ENCODE data around the gene TADA3.
A peak's percentile ranks its signal among the peaks of the same experiment; 100 is the strongest.

Gene TADA3

GRCh38 chr3:9749645-9750555 is 42.4 kb downstream of the TADA3 start, which contains the start of gene OGG1:
Gene OGG1, plus strand, starts transcription at chr3:9749952. Its CDS starts 335 bp downstream, at chr3:9750287.
- Mint-ChIP-seq H3K36me3 (ENCODE audit: low read depth) (peaks cover 49% of the 10 kb centered on the region), H3K27me3 (ENCODE audit: low read depth) (no peaks in the 10 kb centered on the region), H3K4me1 (ENCODE audit: low read depth) (peaks cover 32% of the 10 kb centered on the region), H3K27ac (peak within 1 kb of the TSS; percentile 89), H3K4me3 (peak within 1 kb of the TSS; percentile 86), H3K9me3 (no peaks in the 10 kb centered on the region)
- peak; percentile 98 for DNase-seq (ENCODE audit: low spot score)

GRCh38 chr3:9749296-9749644 is 43.0 kb downstream of the TADA3 start:
- Mint-ChIP-seq H3K27ac (peak overlapping the region; percentile 89), H3K36me3 (ENCODE audit: low read depth) (peaks cover 53% of the 10 kb centered on the region), H3K27me3 (ENCODE audit: low read depth) (no peaks in the 10 kb centered on the region), H3K9me3 (no peaks in the 10 kb centered on the region), H3K4me3 (peak overlapping the region; percentile 86), H3K4me1 (ENCODE audit: low read depth) (peaks cover 26% of the 10 kb centered on the region)
- no peak for DNase-seq (ENCODE audit: low spot score)

GRCh38 chr3:9748031-9748430 is 44.2 kb downstream of the TADA3 start:
- no peaks in the 10 kb centered on the region for H3K27me3 Mint-ChIP-seq (ENCODE audit: low read depth)
- H3K36me3 Mint-ChIP-seq (ENCODE audit: low read depth): peaks cover 62% of the 10 kb centered on the region
- no peak overlapping the region for H3K27ac Mint-ChIP-seq
- H3K4me3 Mint-ChIP-seq: peak overlapping the region; percentile 86
- DNase-seq (ENCODE audit: low spot score): no peak
- H3K9me3 Mint-ChIP-seq: no peaks in the 10 kb centered on the region
- peaks cover 23% of the 10 kb centered on the region for H3K4me1 Mint-ChIP-seq (ENCODE audit: low read depth)

GRCh38 chr3:9747267-9747666 is 45.0 kb downstream of the TADA3 start:
- no peak overlapping the region for H3K4me3 Mint-ChIP-seq
- no peaks in the 10 kb centered on the region for H3K27me3 Mint-ChIP-seq (ENCODE audit: low read depth)
- H3K27ac Mint-ChIP-seq: no peak overlapping the region
- H3K9me3 Mint-ChIP-seq: no peaks in the 10 kb centered on the region
- H3K36me3 Mint-ChIP-seq (ENCODE audit: low read depth): peaks cover 62% of the 10 kb centered on the region
- peaks cover 23% of the 10 kb centered on the region for H3K4me1 Mint-ChIP-seq (ENCODE audit: low read depth)
- DNase-seq (ENCODE audit: low spot score): no peak

GRCh38 chr3:9746330-9746729 is 45.9 kb downstream of the TADA3 start:
- peaks cover 61% of the 10 kb centered on the region for H3K36me3 Mint-ChIP-seq (ENCODE audit: low read depth)
- DNase-seq (ENCODE audit: low spot score): no peak
- no peak overlapping the region for H3K27ac Mint-ChIP-seq
- H3K9me3 Mint-ChIP-seq: no peaks in the 10 kb centered on the region
- H3K27me3 Mint-ChIP-seq (ENCODE audit: low read depth): no peaks in the 10 kb centered on the region
- no peak overlapping the region for H3K4me3 Mint-ChIP-seq
- peaks cover 14% of the 10 kb centered on the region for H3K4me1 Mint-ChIP-seq (ENCODE audit: low read depth)

GRCh38 chr3:9745521-9745920 is 46.8 kb downstream of the TADA3 start:
- Mint-ChIP-seq H3K9me3 (no peaks in the 10 kb centered on the region), H3K27ac (no peak overlapping the region), H3K36me3 (ENCODE audit: low read depth) (peaks cover 63% of the 10 kb centered on the region), H3K4me1 (ENCODE audit: low read depth) (peaks cover 11% of the 10 kb centered on the region), H3K27me3 (ENCODE audit: low read depth) (no peaks in the 10 kb centered on the region), H3K4me3 (no peak overlapping the region)
- no peak for DNase-seq (ENCODE audit: low spot score)

GRCh38 chr3:9744162-9744561 is 48.1 kb downstream of the TADA3 start:
- DNase-seq (ENCODE audit: low spot score): no peak
- H3K27me3 Mint-ChIP-seq (ENCODE audit: low read depth): no peaks in the 10 kb centered on the region
- peaks cover 68% of the 10 kb centered on the region for H3K36me3 Mint-ChIP-seq (ENCODE audit: low read depth)
- H3K4me1 Mint-ChIP-seq (ENCODE audit: low read depth): peaks cover 3% of the 10 kb centered on the region
- no peak overlapping the region for H3K27ac Mint-ChIP-seq
- H3K4me3 Mint-ChIP-seq: no peak overlapping the region
- H3K9me3 Mint-ChIP-seq: no peaks in the 10 kb centered on the region

GRCh38 chr3:9743548-9743947 is 48.7 kb downstream of the TADA3 start:
- no peak for DNase-seq (ENCODE audit: low spot score)
- H3K27ac Mint-ChIP-seq: no peak overlapping the region
- H3K4me3 Mint-ChIP-seq: no peak overlapping the region
- H3K36me3 Mint-ChIP-seq (ENCODE audit: low read depth): peaks cover 70% of the 10 kb centered on the region
- H3K4me1 Mint-ChIP-seq (ENCODE audit: low read depth): no peaks in the 10 kb centered on the region
- H3K9me3 Mint-ChIP-seq: no peaks in the 10 kb centered on the region
- H3K27me3 Mint-ChIP-seq (ENCODE audit: low read depth): no peaks in the 10 kb centered on the region

- H3K27ac Mint-ChIP-seq: no peak overlapping the region
- no peak overlapping the region for H3K4me3 Mint-ChIP-seq
- no peak for DNase-seq (ENCODE audit: low spot score)
- H3K27me3 Mint-ChIP-seq (ENCODE audit: low read depth): no peaks in the 10 kb centered on the region
- no peaks in the 10 kb centered on the region for H3K9me3 Mint-ChIP-seq
- H3K36me3 Mint-ChIP-seq (ENCODE audit: low read depth): peaks cover 66% of the 10 kb centered on the region
- H3K4me1 Mint-ChIP-seq (ENCODE audit: low read depth): no peaks in the 10 kb centered on the region
Observed at GRCh38 chr3:9742560-9742959, 49.7 kb downstream of the TADA3 start.

GRCh38 chr3:9739181-9739580 is 53.1 kb downstream of the TADA3 start:
- no peak for DNase-seq (ENCODE audit: low spot score)
- Mint-ChIP-seq H3K36me3 (ENCODE audit: low read depth) (peaks cover 59% of the 10 kb centered on the region), H3K27ac (no peak overlapping the region), H3K4me3 (no peak overlapping the region), H3K27me3 (ENCODE audit: low read depth) (no peaks in the 10 kb centered on the region), H3K9me3 (no peaks in the 10 kb centered on the region), H3K4me1 (ENCODE audit: low read depth) (peaks cover 16% of the 10 kb centered on the region)

GRCh38 chr3:9736831-9737230 is 55.4 kb downstream of the TADA3 start:
- no peak overlapping the region for H3K4me3 Mint-ChIP-seq
- H3K4me1 Mint-ChIP-seq (ENCODE audit: low read depth): peaks cover 33% of the 10 kb centered on the region
- H3K36me3 Mint-ChIP-seq (ENCODE audit: low read depth): peaks cover 58% of the 10 kb centered on the region
- H3K27ac Mint-ChIP-seq: peak overlapping the region; percentile 36
- no peaks in the 10 kb centered on the region for H3K9me3 Mint-ChIP-seq
- DNase-seq (ENCODE audit: low spot score): no peak
- H3K27me3 Mint-ChIP-seq (ENCODE audit: low read depth): no peaks in the 10 kb centered on the region

GRCh38 chr3:9732740-9733115 is 59.5 kb downstream of the TADA3 start:
- peak overlapping the region; percentile 88 for H3K27ac Mint-ChIP-seq
- peaks cover 48% of the 10 kb centered on the region for H3K4me1 Mint-ChIP-seq (ENCODE audit: low read depth)
- no peaks in the 10 kb centered on the region for H3K27me3 Mint-ChIP-seq (ENCODE audit: low read depth)
- H3K4me3 Mint-ChIP-seq: peak overlapping the region; percentile 96
- no peaks in the 10 kb centered on the region for H3K9me3 Mint-ChIP-seq
- no peak for DNase-seq (ENCODE audit: low spot score)
- peaks cover 33% of the 10 kb centered on the region for H3K36me3 Mint-ChIP-seq (ENCODE audit: low read depth)

GRCh38 chr3:9732080-9732739 is 60.1 kb downstream of the TADA3 start:
- Mint-ChIP-seq H3K36me3 (ENCODE audit: low read depth) (peaks cover 33% of the 10 kb centered on the region), H3K9me3 (no peaks in the 10 kb centered on the region), H3K27me3 (ENCODE audit: low read depth) (no peaks in the 10 kb centered on the region), H3K27ac (peak overlapping the region; percentile 88), H3K4me1 (ENCODE audit: low read depth) (peaks cover 54% of the 10 kb centered on the region), H3K4me3 (peak overlapping the region; percentile 96)
- peak; percentile 36 for DNase-seq (ENCODE audit: low spot score)
